ENCODE measurements around the gene ATP6V0D1.

GRCh38 chr16:67504031-67505021 lies 23.4 kb upstream of the ATP6V0D1 start:
- TF ChIP-seq CTCF (IDR thresholded peaks at IDR 0.05) (no peak), POLR2AphosphoS5 (IDR thresholded peaks at IDR 0.05) (peak in 1 of 2 donors; percentile 28), POLR2A (IDR thresholded peaks at IDR 0.05; ENCODE audit: low read depth) (no peak)
